ENCODE measurements around the gene SNX5. TPM values are rescaled to one million over a fixed set of nuclear protein-coding genes. Genes with fewer than 3 reads are reported as not detected.

SNX5 gene
- total RNA-seq, 4 donors from 2014 or later = 49.9 to 114 (median 64.5) TPM

DNA sequence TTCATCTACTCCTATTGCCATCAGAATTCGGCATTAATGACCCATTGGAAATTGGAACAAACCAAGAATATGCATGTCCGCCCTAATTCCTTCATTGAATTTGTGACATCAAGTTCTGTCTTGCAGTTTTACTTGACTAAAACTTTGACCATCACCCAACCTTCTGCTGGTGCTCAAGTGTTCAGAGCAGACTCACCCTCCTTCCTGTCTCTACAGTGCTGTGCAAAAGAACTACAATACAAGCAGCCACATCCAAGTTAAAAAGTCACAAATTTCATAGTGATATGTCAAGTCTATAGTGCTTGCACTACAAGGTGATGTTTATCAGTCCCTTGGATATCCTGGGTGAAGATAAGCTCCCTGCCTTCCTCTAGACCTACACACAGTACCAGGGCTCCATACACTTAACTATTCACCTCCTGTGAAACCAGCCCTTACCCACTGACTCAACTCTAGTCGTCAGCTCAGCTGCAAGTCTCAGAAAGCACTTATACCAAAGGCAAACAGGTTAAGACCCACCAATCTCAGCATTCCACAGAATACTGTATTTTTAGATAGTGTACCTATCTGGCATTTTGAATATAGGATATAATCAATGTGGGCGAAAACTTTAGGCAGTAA, 23.6 kb downstream of the SNX5 start:
- DNase-seq (ENCODE audit: low spot score in 2 of 2) = no peak
- no peak for TF ChIP-seq POLR2AphosphoS5 (IDR thresholded peaks at IDR 0.05)
- no peak for TF ChIP-seq EP300 (IDR thresholded peaks at IDR 0.05)
- TF ChIP-seq POLR2A (IDR thresholded peaks at IDR 0.05) = no peak
- no peak for TF ChIP-seq CTCF (IDR thresholded peaks at IDR 0.05)
- Histone ChIP-seq H3K9me3 (no peaks in the 10 kb centered on the region), H3K27ac (no peak overlapping the region), H3K36me3 (peaks cover 92% of the 10 kb centered on the region), H3K27me3 (no peaks in the 10 kb centered on the region), H3K4me1 (no peaks in the 10 kb centered on the region), H3K4me3 (no peak overlapping the region)
- 93% methylated on average over 4 of the region's 4 CpGs for WGBS

- no peak for DNase-seq (ENCODE audit: low spot score in 2 of 2)
- no peaks in the 10 kb centered on the region for H3K27me3 ChIP-seq
- no peak overlapping the region for H3K27ac ChIP-seq
- peaks cover 76% of the 10 kb centered on the region for H3K36me3 ChIP-seq
- H3K9me3 ChIP-seq = no peaks in the 10 kb centered on the region
- TF ChIP-seq CTCF (IDR thresholded peaks at IDR 0.05) (no peak), POLR2AphosphoS5 (IDR thresholded peaks at IDR 0.05) (no peak), POLR2A (IDR thresholded peaks at IDR 0.05) (no peak), EP300 (IDR thresholded peaks at IDR 0.05) (no peak)
- WGBS = 45% methylated on average over 3 of the region's 3 CpGs
- peaks cover 14% of the 10 kb centered on the region for H3K4me1 ChIP-seq
- H3K4me3 ChIP-seq = no peak overlapping the region
These were observed 25.3 kb downstream of the SNX5 start for GRCh38 chr20:17943343-17943742.

DNA sequence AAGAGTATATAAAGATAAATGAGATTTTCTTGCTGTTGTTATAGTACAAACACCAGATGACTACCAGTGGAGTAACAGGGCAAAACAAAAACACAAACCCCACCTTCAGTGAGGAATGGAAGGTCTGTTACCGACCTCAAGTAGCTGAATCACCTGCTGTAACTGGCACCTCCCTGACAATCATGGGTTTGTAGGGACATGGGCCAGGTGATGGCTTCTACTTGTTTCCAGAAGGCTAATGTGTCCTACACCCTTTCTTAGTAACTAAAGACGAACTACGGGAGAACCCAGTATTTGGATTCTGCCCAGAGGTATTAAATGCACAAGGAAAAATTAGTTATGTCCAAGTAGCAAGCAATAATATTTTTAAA, 26.8 kb downstream of the SNX5 start:
- TF ChIP-seq CTCF (IDR thresholded peaks at IDR 0.05) (no peak), EP300 (IDR thresholded peaks at IDR 0.05) (no peak), POLR2AphosphoS5 (IDR thresholded peaks at IDR 0.05) (no peak), POLR2A (IDR thresholded peaks at IDR 0.05) (no peak)
- H3K4me1 ChIP-seq = peaks cover 24% of the 10 kb centered on the region
- H3K27ac ChIP-seq = no peak overlapping the region
- 78% methylated on average over 3 of the region's 3 CpGs for WGBS
- H3K4me3 ChIP-seq = no peak overlapping the region
- H3K36me3 ChIP-seq = peaks cover 61% of the 10 kb centered on the region
- no peaks in the 10 kb centered on the region for H3K9me3 ChIP-seq
- H3K27me3 ChIP-seq = no peaks in the 10 kb centered on the region
- DNase-seq (ENCODE audit: low spot score in 2 of 2) = no peak

DNA sequence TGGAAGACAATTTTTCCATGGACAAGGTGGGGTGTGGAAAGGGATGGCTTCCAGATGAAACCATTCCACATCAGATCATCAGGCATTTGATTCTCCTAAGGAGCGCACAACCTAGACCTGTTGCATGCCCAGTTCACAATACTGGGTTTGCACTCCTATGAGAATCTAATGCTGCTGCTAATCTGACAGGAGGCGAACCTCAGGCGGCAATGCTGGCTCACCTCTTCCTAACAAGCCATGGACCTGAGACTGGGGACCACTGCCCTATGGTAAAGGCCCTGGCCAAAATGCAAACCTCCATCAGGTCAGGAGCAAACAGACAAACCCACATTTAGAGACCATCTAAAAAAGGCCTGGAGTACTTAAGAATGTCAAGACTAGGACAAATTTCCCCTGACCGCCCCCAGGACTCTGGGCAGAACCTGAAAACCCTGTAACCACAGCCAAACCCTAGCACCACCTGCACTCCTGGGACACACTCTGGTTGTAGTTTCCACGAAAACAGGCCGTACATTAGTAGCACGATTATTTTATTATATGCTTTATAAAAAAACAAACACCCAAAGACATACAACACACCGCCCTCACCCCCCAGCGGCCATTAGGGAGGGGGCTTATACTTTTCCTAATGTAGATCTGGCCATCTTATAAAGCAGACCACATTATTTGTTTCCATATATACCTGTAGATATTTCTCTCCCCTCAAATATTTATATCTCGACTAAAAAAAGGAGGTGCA, 27.3 kb downstream of the SNX5 start:
- Histone ChIP-seq H3K27me3 (no peaks in the 10 kb centered on the region), H3K4me1 (peaks cover 29% of the 10 kb centered on the region), H3K9me3 (no peaks in the 10 kb centered on the region), H3K4me3 (no peak overlapping the region), H3K27ac (no peak overlapping the region), H3K36me3 (peaks cover 55% of the 10 kb centered on the region)
- DNase-seq (ENCODE audit: low spot score in 2 of 2) = no peak
- WGBS = 93% methylated on average over 10 of the region's 10 CpGs
- TF ChIP-seq POLR2A (IDR thresholded peaks at IDR 0.05) (no peak), CTCF (IDR thresholded peaks at IDR 0.05) (no peak), POLR2AphosphoS5 (IDR thresholded peaks at IDR 0.05) (no peak), EP300 (IDR thresholded peaks at IDR 0.05) (no peak)

GRCh38 chr20:17940224-17940971, 28.2 kb downstream of the SNX5 start:
- no peak for DNase-seq (ENCODE audit: low spot score in 2 of 2)
- H3K36me3 ChIP-seq = peaks cover 47% of the 10 kb centered on the region

More at GRCh38 chr20:17940224-17940971, 28.2 kb downstream of the SNX5 start:
- Histone ChIP-seq H3K27me3 (no peaks in the 10 kb centered on the region), H3K4me3 (no peak overlapping the region), H3K27ac (no peak overlapping the region), H3K9me3 (no peaks in the 10 kb centered on the region), H3K4me1 (peaks cover 30% of the 10 kb centered on the region)
- 48% methylated on average over 6 of the region's 6 CpGs for WGBS
- no peak for TF ChIP-seq EP300 (IDR thresholded peaks at IDR 0.05)
- no peak for TF ChIP-seq CTCF (IDR thresholded peaks at IDR 0.05)
- no peak for TF ChIP-seq POLR2A (IDR thresholded peaks at IDR 0.05)
- no peak for TF ChIP-seq POLR2AphosphoS5 (IDR thresholded peaks at IDR 0.05)

All from suprapubic skin (tissue), 4 donors.